Lower leg skin (tissue), 4 donors: ENCODE data around the gene COMP. TPM values are rescaled to one million over a fixed set of nuclear protein-coding genes. Genes with fewer than 3 reads are reported as not detected.

Experiments
- DNase-seq, 2 donors: peaks; one replicate each; pipeline ENCODE4 v3.0.0-alpha.2; 2019; ENCODE audit warnings: low spot score in 2 of 2
- H3K4me3 ChIP-seq: fragments of 200-600 bp; sonication (generic); 2 replicates; pipeline ENCODE4 v1.5.1; 2017; ENCODE audit warnings: mild to moderate bottlenecking, low read depth; ENCODE audit not compliant: poor library complexity, severe bottlenecking
- POLR2A ChIP-seq, 2 donors: fragments of 450-650 bp; IDR thresholded peaks; one replicate each; pipeline ENCODE4 v1.6.1; 2016 to 2017; ENCODE audit warnings: antibody characterized with exemption in 2 of 2, mild to moderate bottlenecking in 1 of 2, moderate library complexity in 1 of 2
- WGBS, 2 donors: methylation state at CpG; one replicate each; pipeline ENCODE4 v1.1.5; 2018; 5-methylcytosine and 5-hydroxymethylcytosine counted together
- intact Hi-C: fragments of 100-400 bp; cut with DNase I; formaldehyde crosslinking; loops from one replicate; pipeline ENCODE4 v1.15.0; 2023; ENCODE audit warnings: low total_unique reads
- total RNA-seq, 4 donors: library from RNA; depleted of rRNA; stranded (reverse); fragments of >200 nt; gene quantifications; one replicate each; pipeline ENCODE4 v1.1.0, GENCODE V29; 2016
- TF ChIP-seq, protein P1 (sequence below), 3 donors: fragments of 450-650 bp; IDR thresholded peaks; one replicate each; pipeline ENCODE4 v1.5.1; 2016; ENCODE audit warnings: antibody characterized with exemption in 3 of 3, mild to moderate bottlenecking in 3 of 3, moderate library complexity in 2 of 3

The COMP gene
- total RNA-seq, 4 donors from 2014 or later = 12.6 to 18.3 (median 14.9) TPM

DNA sequence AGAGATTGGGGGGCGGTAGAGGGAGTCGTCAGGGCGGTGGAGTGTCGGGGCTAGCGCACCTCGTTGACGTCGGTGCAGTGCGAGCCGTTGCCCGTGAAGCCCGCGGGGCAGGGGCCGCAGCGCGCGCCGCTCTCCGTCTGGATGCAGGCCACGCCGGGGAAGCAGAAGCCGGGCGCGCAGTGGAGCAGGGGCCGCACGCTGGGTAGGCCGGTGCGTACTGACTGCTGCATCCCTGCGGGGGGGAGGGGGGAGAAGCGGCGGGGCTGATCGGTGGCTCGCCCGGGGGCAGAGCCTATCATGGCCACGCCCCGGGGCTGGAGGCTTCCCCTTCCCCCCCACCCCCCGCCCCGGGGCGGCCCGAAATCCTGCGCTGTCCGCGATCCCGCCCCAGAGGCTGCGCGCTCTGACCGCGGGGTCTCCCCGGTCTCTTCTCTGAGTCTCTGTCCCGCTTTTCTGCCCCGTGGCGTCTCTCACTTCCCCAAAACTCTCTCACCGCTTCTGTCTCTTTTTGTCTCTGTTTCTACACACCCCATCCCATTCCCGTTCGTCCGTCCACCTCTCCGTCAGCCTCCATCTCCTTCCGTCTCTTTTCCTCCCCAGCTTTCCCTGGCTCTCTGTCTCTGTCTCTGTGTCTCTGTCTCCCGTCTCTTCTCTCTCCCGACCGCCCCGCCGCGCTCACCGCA, 1.1 kb downstream of the COMP start:
- TF ChIP-seq POLR2A (IDR thresholded peaks at IDR 0.05) = no peak
- TF ChIP-seq, protein P1, sequence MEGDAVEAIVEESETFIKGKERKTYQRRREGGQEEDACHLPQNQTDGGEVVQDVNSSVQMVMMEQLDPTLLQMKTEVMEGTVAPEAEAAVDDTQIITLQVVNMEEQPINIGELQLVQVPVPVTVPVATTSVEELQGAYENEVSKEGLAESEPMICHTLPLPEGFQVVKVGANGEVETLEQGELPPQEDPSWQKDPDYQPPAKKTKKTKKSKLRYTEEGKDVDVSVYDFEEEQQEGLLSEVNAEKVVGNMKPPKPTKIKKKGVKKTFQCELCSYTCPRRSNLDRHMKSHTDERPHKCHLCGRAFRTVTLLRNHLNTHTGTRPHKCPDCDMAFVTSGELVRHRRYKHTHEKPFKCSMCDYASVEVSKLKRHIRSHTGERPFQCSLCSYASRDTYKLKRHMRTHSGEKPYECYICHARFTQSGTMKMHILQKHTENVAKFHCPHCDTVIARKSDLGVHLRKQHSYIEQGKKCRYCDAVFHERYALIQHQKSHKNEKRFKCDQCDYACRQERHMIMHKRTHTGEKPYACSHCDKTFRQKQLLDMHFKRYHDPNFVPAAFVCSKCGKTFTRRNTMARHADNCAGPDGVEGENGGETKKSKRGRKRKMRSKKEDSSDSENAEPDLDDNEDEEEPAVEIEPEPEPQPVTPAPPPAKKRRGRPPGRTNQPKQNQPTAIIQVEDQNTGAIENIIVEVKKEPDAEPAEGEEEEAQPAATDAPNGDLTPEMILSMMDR (IDR thresholded peaks at IDR 0.05) = no peak
- H3K4me3 ChIP-seq = no peak overlapping the region
- DNase-seq = no peak
- intact Hi-C loops = no loop called here
- 1 to 2% methylated on average over 48 to 58 of the region's 65 CpGs for WGBS, 2 donors

GRCh38 chr19:18789422-18789869, 1.7 kb downstream of the COMP start:
- TF ChIP-seq POLR2A (IDR thresholded peaks at IDR 0.05) = no peak
- TF ChIP-seq, protein P1 (IDR thresholded peaks at IDR 0.05) = no peak

DNA sequence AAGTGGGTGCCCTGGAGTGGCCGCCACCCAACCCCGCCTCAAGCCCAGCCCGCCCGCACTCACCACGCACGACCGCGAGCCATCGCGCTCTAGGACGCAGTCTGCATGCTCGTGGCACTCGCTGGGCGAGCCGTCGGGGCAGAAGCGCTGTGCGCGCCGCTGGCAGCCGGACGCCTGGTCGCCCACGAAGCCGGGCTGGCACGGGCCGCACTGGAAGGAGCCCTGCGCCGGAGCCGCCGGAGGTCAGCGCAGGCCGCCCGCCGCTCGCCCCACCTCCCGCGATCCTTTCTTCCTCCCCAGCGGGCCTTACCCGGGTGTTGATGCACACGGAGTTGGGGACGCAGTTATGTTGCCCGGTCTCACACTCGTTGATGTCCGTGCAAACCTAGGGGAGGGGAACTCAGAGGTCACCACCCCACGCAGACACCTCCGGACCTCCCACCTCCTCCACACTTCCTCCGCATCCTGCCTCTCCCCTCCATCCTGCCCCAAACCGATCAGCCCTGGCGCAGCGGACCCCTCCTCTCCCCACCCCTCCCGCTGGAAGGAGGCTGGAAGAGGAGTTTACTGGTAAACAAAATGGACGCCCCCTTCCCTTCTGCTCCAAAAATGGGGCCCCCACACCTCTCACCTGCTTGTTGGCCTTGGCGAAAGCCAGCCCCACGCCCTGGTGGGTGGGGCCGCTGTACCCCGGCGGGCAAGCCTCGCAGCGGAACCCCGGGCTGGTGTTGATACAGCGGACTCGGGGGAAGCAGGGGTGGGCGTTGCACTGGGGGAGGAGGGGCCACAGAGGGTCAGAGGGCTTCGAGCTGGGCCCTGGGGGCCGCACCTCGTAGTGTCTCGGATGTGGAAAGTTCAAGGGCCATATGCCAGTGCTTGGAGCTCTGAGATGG, 2.3 kb downstream of the COMP start:
- no peak overlapping the region for H3K4me3 ChIP-seq
- 4 to 5% methylated on average over 35 to 43 of the region's 68 CpGs for WGBS, 2 donors
- TF ChIP-seq, protein P1 (IDR thresholded peaks at IDR 0.05) = no peak
- TF ChIP-seq POLR2A (IDR thresholded peaks at IDR 0.05) = no peak
- DNase-seq = no peak
- intact Hi-C loops = no loop called here

More at GRCh38 chr19:18789422-18789869, 1.7 kb downstream of the COMP start:
- no peak overlapping the region for H3K4me3 ChIP-seq
- WGBS, 2 donors = 2 to 4% methylated on average over 22 to 28 of the region's 38 CpGs
- intact Hi-C loops = no loop called here
- no peak for DNase-seq

GRCh38 chr19:18785179-18786124, 5.7 kb downstream of the COMP start:
- peak; percentile 60 to 95 for DNase-seq
- intact Hi-C loops = no loop called here
- no peak for TF ChIP-seq POLR2A (IDR thresholded peaks at IDR 0.05)
- TF ChIP-seq, protein P1 (IDR thresholded peaks at IDR 0.05) = no peak
- H3K4me3 ChIP-seq = no peak overlapping the region
- WGBS, 2 donors = 12 to 14% methylated on average over 45 to 46 of the region's 65 CpGs

DNA sequence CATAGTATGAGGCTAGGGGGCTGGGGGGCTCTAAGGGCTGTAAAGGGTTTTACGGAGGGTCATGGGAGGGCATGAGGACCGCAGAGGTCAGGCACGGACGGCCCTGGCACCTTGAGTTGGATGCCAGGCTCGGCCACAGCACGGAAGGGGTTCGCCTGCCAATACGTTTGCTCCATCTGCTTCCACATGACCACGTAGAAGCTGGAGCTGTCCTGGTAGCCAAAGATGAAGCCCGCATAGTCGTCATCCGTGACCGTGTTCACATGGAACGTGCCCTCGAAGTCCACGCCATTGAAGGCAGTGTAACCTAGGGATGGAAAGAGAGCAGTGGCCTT, 6.4 kb downstream of the COMP start:
- WGBS, 2 donors = 73 to 81% methylated on average over 11 to 16 of the region's 16 CpGs
- H3K4me3 ChIP-seq = no peak overlapping the region
- intact Hi-C loops = no loop called here
- no peak for TF ChIP-seq POLR2A (IDR thresholded peaks at IDR 0.05)
- TF ChIP-seq, protein P1 (IDR thresholded peaks at IDR 0.05) = no peak
- DNase-seq = no peak
